Transverse colon (tissue), 4 donors: Measurements from ENCODE around the gene PPP1R9A.

ENCODE experiments used
- CTCF ChIP-seq, 5 experiments: fragments of 200-600 bp in 3 of 5; fragments of 450-650 bp in 2 of 5; sonication (generic) in 3 of 5; IDR thresholded peaks; 1 replicate in 2 of 5; 2 replicates in 3 of 5; pipeline ENCODE4 v1.5.1; 2016 to 2017; ENCODE audit warnings: antibody characterized with exemption in 5 of 5, inconsistent platforms in 3 of 5, mild to moderate bottlenecking in 2 of 5, moderate library complexity in 1 of 5
- EP300 ChIP-seq: sonication (generic); formaldehyde crosslinking; IDR thresholded peaks from one replicate; pipeline ENCODE4 v1.6.1; 2017; ENCODE audit warnings: antibody characterized with exemption, low read depth
- POLR2A ChIP-seq: fragments of 450-650 bp; IDR thresholded peaks from one replicate; pipeline ENCODE4 v1.6.1; 2016; ENCODE audit warnings: antibody characterized with exemption, mild to moderate bottlenecking, moderate library complexity
- POLR2AphosphoS5 ChIP-seq, 3 donors: sonication (generic); formaldehyde crosslinking; IDR thresholded peaks; one replicate each; pipeline ENCODE4 v1.6.1; 2016; ENCODE audit warnings: antibody characterized with exemption in 3 of 3

- no peak for TF ChIP-seq CTCF (IDR thresholded peaks at IDR 0.05)
- TF ChIP-seq POLR2A: no peak
- TF ChIP-seq POLR2AphosphoS5 (IDR thresholded peaks at IDR 0.05): no peak
- no peak for TF ChIP-seq EP300
Measured at GRCh38 chr7:94933256-94933990, 26.0 kb downstream of the PPP1R9A start.
